Heart right ventricle (tissue), 16 donors: ENCODE results near the gene DNAH17. TPM values are rescaled to one million over a fixed set of nuclear protein-coding genes. Genes with fewer than 3 reads are reported as not detected.

Source experiments
- ATAC-seq, 8 donors: fragments of 200-7000 bp; cut with Tn5 transposase; one replicate each; pipeline ENCODE4 v1.9.1; 2020; ENCODE audit warnings: mild to moderate bottlenecking in 8 of 8, moderate library complexity in 8 of 8, moderate number of reproducible peaks in 1 of 8
- DNase-seq, 2 donors: peaks; one replicate each; pipeline ENCODE4 v3.0.0-alpha.2; 2020
- H3K27ac ChIP-seq, 10 donors: fragments of 200-600 bp; sonication (generic) in 2 of 10; one replicate each; pipeline versions ENCODE4 v1.5.0 to v1.8.0; 2020 to 2022; ENCODE audit warnings: mild to moderate bottlenecking in 3 of 10
- H3K27me3 ChIP-seq, 7 donors: fragments of 200-600 bp; one replicate each; pipeline ENCODE4 v1.8.0; 2021 to 2022; ENCODE audit warnings: mild to moderate bottlenecking in 2 of 7
- H3K36me3 ChIP-seq, 9 donors: fragments of 200-600 bp; sonication (generic) in 1 of 9; one replicate each; pipeline versions ENCODE4 v1.5.0 to v1.8.0; 2020 to 2022; ENCODE audit warnings: mild to moderate bottlenecking in 2 of 9
- H3K4me1 ChIP-seq, 9 donors: fragments of 200-600 bp; sonication (generic) in 1 of 9; one replicate each; pipeline versions ENCODE4 v1.5.0 to v1.8.0; 2020 to 2022; ENCODE audit warnings: mild to moderate bottlenecking in 4 of 9
- H3K4me3 ChIP-seq, 10 donors: fragments of 200-600 bp; sonication (generic) in 2 of 10; one replicate each; pipeline versions ENCODE4 v1.5.0 to v1.8.0; 2020 to 2022; ENCODE audit warnings: mild to moderate bottlenecking in 7 of 10, moderate library complexity in 2 of 10
- H3K9me3 ChIP-seq, 11 donors: fragments of 200-600 bp in 10 of 11; sonication (generic) in 2 of 11; one replicate each; pipeline versions ENCODE4 v1.5.0 to v1.8.0; 2013 to 2022; ENCODE audit warnings: mild to moderate bottlenecking in 2 of 11, control low read depth in 1 of 11, moderate library complexity in 1 of 11
- WGBS, 2 donors: extraction: QIAGEN DNeasy Blood & Tissue Kit; methylation state at CpG; one replicate each; pipeline ENCODE4 v1.1.7; 2013; ENCODE audit warnings: inconsistent platforms in 1 of 2; 5-methylcytosine and 5-hydroxymethylcytosine counted together
- intact Hi-C, 10 donors: fragments of 100-400 bp; cut with DNase I; formaldehyde crosslinking; loops; one replicate each; pipeline versions ENCODE4 v1.11.1 to v1.14.2; 2022
- polyA plus RNA-seq, 2 donors: library from polyadenylated mRNA; stranded (reverse); fragments of 200-250 nt; gene quantifications; one replicate each; pipeline ENCODE4 v1.2.3, GENCODE V29; 2013
- total RNA-seq, 10 donors: library from RNA; stranded (reverse); fragmentation: NEBNext Ultra II Directional in 3 of 10; extraction: Animal tissue kit (Norgen Biotek cat#: 25700) in 3 of 10; gene quantifications; one replicate each; pipeline versions ENCODE4 v1.2.1 to v1.2.4, GENCODE V29; 2021 to 2023
- TF ChIP-seq, protein P1 (sequence below), 9 donors: fragments of 200-600 bp; sonication (generic) in 2 of 9; IDR thresholded peaks; one replicate each; pipeline versions ENCODE4 v1.5.0 to v1.8.0; 2021 to 2022; ENCODE audit warnings: antibody characterized with exemption in 9 of 9, mild to moderate bottlenecking in 5 of 9, moderate library complexity in 1 of 9
- donor health status: Arrhythmogenic right ventricular cardiomyopathy.
- donor health status: ischemic (EF 13 %, LVEDD 7.1; RV severe dilation, severe dysfunction).
- donor health status: healthy with polysubstance abuse.
- donor health status: DM: no; HTN: yes; CAD: no.
- donor health status: DM: no; HTN: no; CAD: no.
- donor health status: ischemic (EF 25% LVEDD 6.9; RV normal size, moderate dysfunction).
- donor health status: ischemic (EF 25% LVEDD 5.7; RV mildly dilated, moderate dysfunction).
- donor health status: healthy.
- donor health status: DM: yes; HTN: yes; CAD: no.
- donor health status: Ischemic cardiomyopathy.
- donor health status: ischemic (EF 35%, LVEDD 5.7; RV mildly dilated, moderate dysfunction).
- donor health status: nonischemic (EF 11% LVEDD 7.7; RV severe dilation, severe dysfunction).
- donor health status: DM: yes; HTN: yes; CAD: no.
- donor health status: PGD.
- donor health status: ischemic (EF 29% LVEDD 5.4; RV normal size, mild dysfunction).
- donor health status: nonischemic (EF 23%, LVEDD 6.1; RV moderate dilation, normal function).

Gene DNAH17
- total and polyA plus RNA-seq, 12 donors = 0.05 to 0.30 (median 0.09) TPM; not detected in 4

DNA sequence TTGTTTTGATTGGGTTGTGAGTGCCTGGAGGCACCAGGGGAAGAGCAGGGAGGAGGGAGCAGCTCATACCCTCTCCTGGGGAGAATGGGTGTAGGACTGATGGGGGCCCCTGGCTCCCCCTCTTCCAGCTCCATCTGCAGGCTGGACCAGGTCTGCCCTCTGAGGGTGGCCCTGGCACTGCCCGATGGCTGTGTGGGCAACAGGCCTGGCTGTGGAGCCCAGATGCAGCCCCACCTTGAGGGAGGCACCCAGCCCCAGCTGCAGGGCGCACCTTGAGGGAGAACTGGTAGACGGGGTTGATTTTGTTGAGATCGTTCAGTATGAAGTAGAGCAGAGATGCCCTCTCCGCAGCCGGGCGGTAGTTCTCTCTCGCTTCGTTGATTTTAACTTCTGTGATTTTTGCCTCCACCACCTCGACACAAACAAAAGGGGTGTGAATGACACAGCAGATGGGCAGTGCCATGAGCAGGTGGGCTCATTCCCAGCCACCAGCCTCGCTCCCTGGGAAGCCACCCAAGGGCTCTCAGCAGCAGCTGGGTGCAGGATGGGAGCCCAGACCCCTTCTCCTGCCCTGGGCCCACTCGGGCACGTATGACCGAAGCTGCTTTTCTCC lies 127.1 kb downstream of the DNAH17 start:
- H3K4me3 ChIP-seq = no peak overlapping the region
- ATAC-seq (no peak), DNase-seq (no peak)
- TF ChIP-seq, protein P1, sequence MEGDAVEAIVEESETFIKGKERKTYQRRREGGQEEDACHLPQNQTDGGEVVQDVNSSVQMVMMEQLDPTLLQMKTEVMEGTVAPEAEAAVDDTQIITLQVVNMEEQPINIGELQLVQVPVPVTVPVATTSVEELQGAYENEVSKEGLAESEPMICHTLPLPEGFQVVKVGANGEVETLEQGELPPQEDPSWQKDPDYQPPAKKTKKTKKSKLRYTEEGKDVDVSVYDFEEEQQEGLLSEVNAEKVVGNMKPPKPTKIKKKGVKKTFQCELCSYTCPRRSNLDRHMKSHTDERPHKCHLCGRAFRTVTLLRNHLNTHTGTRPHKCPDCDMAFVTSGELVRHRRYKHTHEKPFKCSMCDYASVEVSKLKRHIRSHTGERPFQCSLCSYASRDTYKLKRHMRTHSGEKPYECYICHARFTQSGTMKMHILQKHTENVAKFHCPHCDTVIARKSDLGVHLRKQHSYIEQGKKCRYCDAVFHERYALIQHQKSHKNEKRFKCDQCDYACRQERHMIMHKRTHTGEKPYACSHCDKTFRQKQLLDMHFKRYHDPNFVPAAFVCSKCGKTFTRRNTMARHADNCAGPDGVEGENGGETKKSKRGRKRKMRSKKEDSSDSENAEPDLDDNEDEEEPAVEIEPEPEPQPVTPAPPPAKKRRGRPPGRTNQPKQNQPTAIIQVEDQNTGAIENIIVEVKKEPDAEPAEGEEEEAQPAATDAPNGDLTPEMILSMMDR (IDR thresholded peaks at IDR 0.05) = no peak
- H3K4me1 ChIP-seq = peaks cover 0 to 8% (median 0%) of the 10 kb centered on the region in 9 donors
- H3K36me3 ChIP-seq = no peaks in the 10 kb centered on the region
- intact Hi-C loops = no loop called here
- no peak overlapping the region for H3K27ac ChIP-seq
- H3K27me3 ChIP-seq = peaks cover 0 to 4% (median 0%) of the 10 kb centered on the region in 7 donors
- 93 to 97% methylated on average over 14 of the region's 14 CpGs for WGBS, 2 donors
- H3K9me3 ChIP-seq = no peaks in the 10 kb centered on the region

DNA sequence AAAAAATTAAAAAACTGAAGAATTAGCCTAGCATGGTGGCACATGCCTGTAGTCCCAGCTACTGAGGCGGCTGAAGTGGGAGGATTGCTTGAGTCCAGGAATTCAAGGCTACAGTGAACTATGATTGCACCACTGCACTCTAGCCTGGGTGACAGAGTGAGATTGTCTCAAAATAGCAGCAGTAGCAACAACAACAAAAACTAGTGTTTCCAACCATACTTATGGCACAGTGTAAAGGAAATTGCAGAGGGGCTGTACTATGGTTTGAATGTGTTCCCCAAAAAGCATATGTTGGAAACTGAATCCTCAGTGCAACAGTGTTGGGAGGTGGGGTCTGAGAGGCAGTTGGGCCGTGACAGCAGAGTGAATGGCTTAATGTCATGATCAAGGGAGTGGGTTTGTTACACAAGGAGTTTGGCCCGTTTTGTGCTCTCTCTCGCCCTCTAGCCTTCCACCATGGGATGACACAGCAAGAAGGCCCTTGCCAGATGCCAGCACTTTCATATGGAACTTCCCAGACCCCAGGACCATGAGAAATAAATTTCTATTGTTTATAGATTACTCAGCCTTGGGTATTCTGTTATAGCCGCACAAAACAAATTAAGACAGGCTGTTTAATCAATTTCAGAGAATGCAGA lies 128.7 kb downstream of the DNAH17 start:
- Histone ChIP-seq H3K4me3 (no peak overlapping the region), H3K27ac (no peak overlapping the region), H3K36me3 (no peaks in the 10 kb centered on the region), H3K4me1 (peaks cover 0 to 12% (median 0%) of the 10 kb centered on the region in 9 donors), H3K27me3 (peaks cover 0 to 4% (median 0%) of the 10 kb centered on the region in 7 donors), H3K9me3 (no peaks in the 10 kb centered on the region)
- intact Hi-C loops = no loop called here
- TF ChIP-seq, protein P1 (IDR thresholded peaks at IDR 0.05) = peak in 1 of 9 donors; percentile 17
- WGBS, 2 donors = 67 to 72% methylated on average over 5 of the region's 5 CpGs
- DNase-seq = no peak
- no peak for ATAC-seq

DNA sequence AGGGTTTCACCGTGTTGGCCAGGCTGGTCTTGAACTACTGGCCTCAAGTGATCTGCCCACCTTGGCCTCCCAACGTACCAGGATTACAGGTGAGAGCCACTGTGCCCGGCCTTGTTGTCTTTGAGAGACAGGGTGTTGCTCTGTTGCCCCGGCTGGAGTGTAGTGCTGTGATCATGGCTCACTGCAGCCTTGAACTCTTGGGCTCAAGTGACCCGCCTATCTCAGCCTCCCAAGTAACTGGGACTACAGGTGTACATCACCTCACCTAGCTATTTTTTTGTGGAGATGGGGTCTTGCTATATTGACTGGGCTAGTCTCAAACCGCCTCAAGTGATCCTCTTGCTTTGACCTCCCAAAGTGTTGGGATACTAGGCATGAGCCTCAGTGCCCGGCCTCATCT lies 130.4 kb downstream of the DNAH17 start:
- 94 to 97% methylated on average over 7 of the region's 7 CpGs for WGBS, 2 donors
- no peaks in the 10 kb centered on the region for H3K9me3 ChIP-seq
- no peaks in the 10 kb centered on the region for H3K36me3 ChIP-seq
- TF ChIP-seq, protein P1 (IDR thresholded peaks at IDR 0.05) = no peak
- peaks cover 0 to 28% (median 7%) of the 10 kb centered on the region in 9 donors for H3K4me1 ChIP-seq
- DNase-seq = no peak
- H3K4me3 ChIP-seq = no peak overlapping the region
- no peak overlapping the region for H3K27ac ChIP-seq
- H3K27me3 ChIP-seq = peaks cover 0 to 4% (median 0%) of the 10 kb centered on the region in 7 donors
- no peak for ATAC-seq
- intact Hi-C loops = no loop called here

DNA sequence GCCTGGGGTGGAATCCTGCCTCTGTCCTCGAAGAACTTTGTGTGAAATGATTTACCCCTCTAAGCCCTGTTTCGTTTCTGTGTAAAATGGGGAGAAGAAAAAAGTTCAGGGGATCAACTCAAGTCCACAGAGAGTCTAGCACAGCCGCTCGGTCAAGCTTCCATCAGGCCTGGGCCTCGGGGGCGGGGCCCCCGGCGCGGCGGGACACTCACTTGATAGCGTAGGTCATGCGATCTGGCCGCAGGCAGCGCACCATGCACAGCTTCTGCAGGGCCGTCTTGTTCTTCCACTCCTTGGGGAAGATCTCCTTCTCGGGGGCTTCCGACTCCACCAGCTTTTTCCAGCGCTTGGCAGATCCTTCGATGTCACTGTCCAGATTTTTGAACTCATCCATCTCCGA lies 132.8 kb downstream of the DNAH17 start:
- no peaks in the 10 kb centered on the region for H3K36me3 ChIP-seq
- DNase-seq (no peak), ATAC-seq (no peak)
- H3K27me3 ChIP-seq = peaks cover 0 to 4% (median 0%) of the 10 kb centered on the region in 7 donors
- no peak overlapping the region for H3K4me3 ChIP-seq
- intact Hi-C loops = no loop called here
- TF ChIP-seq, protein P1 (IDR thresholded peaks at IDR 0.05) = no peak
- 85 to 87% methylated on average over 20 of the region's 20 CpGs for WGBS, 2 donors
- H3K4me1 ChIP-seq = peaks cover 0 to 25% (median 7%) of the 10 kb centered on the region in 9 donors
- no peak overlapping the region for H3K27ac ChIP-seq
- H3K9me3 ChIP-seq = no peaks in the 10 kb centered on the region
